HEK293 (cell line): ENCODE results near the gene USP35.

Experiments used
- YY1 ChIP-seq: fragments of 450-650 bp; formaldehyde crosslinking; IDR thresholded peaks from 2 replicates; pipeline ENCODE4 v1.5.1; 2018; ENCODE audit warnings: missing biosample characterization, missing genetic modification characterization
- TF ChIP-seq, protein P1 (sequence below): fragments of 450-650 bp; formaldehyde crosslinking; IDR thresholded peaks from 2 replicates; pipeline ENCODE4 v1.5.1; 2016; ENCODE audit warnings: missing biosample characterization, missing genetic modification characterization, borderline replicate concordance

DNA sequence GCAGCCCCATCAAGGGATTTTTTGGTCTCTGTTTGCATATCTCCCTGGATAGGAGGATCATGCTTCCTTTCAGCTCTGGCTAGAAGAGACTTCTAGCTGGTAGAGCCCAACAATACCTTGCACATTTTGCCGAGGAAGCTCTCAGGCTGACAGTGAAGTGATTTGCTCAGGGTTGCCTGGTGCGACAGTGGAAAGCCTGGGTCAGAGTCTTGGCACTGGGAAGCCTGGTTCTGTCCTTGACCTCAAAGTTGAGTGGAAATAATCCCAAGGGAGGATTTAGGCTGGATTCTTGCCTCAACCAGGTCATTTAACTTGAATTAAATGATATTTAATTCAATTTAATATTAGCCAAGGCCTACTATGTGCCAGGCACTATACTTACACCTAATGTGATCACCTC is 24.9 kb upstream of the USP35 start:
- TF ChIP-seq, protein P1, sequence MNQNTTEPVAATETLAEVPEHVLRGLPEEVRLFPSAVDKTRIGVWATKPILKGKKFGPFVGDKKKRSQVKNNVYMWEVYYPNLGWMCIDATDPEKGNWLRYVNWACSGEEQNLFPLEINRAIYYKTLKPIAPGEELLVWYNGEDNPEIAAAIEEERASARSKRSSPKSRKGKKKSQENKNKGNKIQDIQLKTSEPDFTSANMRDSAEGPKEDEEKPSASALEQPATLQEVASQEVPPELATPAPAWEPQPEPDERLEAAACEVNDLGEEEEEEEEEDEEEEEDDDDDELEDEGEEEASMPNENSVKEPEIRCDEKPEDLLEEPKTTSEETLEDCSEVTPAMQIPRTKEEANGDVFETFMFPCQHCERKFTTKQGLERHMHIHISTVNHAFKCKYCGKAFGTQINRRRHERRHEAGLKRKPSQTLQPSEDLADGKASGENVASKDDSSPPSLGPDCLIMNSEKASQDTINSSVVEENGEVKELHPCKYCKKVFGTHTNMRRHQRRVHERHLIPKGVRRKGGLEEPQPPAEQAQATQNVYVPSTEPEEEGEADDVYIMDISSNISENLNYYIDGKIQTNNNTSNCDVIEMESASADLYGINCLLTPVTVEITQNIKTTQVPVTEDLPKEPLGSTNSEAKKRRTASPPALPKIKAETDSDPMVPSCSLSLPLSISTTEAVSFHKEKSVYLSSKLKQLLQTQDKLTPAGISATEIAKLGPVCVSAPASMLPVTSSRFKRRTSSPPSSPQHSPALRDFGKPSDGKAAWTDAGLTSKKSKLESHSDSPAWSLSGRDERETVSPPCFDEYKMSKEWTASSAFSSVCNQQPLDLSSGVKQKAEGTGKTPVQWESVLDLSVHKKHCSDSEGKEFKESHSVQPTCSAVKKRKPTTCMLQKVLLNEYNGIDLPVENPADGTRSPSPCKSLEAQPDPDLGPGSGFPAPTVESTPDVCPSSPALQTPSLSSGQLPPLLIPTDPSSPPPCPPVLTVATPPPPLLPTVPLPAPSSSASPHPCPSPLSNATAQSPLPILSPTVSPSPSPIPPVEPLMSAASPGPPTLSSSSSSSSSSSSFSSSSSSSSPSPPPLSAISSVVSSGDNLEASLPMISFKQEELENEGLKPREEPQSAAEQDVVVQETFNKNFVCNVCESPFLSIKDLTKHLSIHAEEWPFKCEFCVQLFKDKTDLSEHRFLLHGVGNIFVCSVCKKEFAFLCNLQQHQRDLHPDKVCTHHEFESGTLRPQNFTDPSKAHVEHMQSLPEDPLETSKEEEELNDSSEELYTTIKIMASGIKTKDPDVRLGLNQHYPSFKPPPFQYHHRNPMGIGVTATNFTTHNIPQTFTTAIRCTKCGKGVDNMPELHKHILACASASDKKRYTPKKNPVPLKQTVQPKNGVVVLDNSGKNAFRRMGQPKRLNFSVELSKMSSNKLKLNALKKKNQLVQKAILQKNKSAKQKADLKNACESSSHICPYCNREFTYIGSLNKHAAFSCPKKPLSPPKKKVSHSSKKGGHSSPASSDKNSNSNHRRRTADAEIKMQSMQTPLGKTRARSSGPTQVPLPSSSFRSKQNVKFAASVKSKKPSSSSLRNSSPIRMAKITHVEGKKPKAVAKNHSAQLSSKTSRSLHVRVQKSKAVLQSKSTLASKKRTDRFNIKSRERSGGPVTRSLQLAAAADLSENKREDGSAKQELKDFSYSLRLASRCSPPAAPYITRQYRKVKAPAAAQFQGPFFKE (tag by site-specific recombination) = no peak
- no peak for TF ChIP-seq YY1
